Cardiac muscle cell (in vitro differentiated cells and primary cell): ENCODE measurements around the gene HIVEP1. TPM values are rescaled to one million over a fixed set of nuclear protein-coding genes. Genes with fewer than 3 reads are reported as not detected.
A peak's percentile ranks its signal among the peaks of the same experiment; 100 is the strongest.

Source experiments
- DNase-seq, 2 donors: peaks; one replicate each; pipeline versions ENCODE4 v3.0.0 to v3.0.0-alpha.2; 2010 to 2017; ENCODE audit warnings: low read depth in 1 of 2, low spot score in 1 of 2
- H3K27ac ChIP-seq: fragments of 200-600 bp; sonication (generic); 2 replicates; pipeline ENCODE4 v1.5.1; 2016
- H3K27me3 ChIP-seq: fragments of 200-600 bp; sonication (generic); 2 replicates; pipeline ENCODE4 v1.6.0; 2016; ENCODE audit warnings: control low read depth
- H3K36me3 ChIP-seq: fragments of 200-600 bp; sonication (generic); 2 replicates; pipeline ENCODE4 v1.5.1; 2016; ENCODE audit warnings: control low read depth
- H3K4me1 ChIP-seq: fragments of 200-600 bp; sonication (generic); 2 replicates; pipeline ENCODE4 v1.8.1; 2017; ENCODE audit warnings: low read depth, mild to moderate bottlenecking, mixed run types
- H3K4me3 ChIP-seq: fragments of 200-600 bp; sonication (generic); 2 replicates; pipeline ENCODE4 v1.5.1; 2016; ENCODE audit warnings: mild to moderate bottlenecking
- H3K9me3 ChIP-seq: fragments of 200-600 bp; sonication (generic); 2 replicates; pipeline ENCODE4 v1.5.1; 2017; ENCODE audit warnings: low read depth, mild to moderate bottlenecking, control low read depth
- polyA plus RNA-seq: library from polyadenylated mRNA; unstranded; fragments of >200 nt; fragmentation: Nextera tagmentation; extraction: Ambion mirVana; gene quantifications from 2 replicates; pipeline ENCODE4 v1.2.1, GENCODE V29; 2016
- total RNA-seq: library from RNA; depleted of rRNA; stranded (reverse); fragments of >200 nt; gene quantifications from 2 replicates; pipeline ENCODE4 v1.2.3, GENCODE V29; 2016
- TF ChIP-seq, protein P1 (sequence below): IDR thresholded peaks from 2 replicates; pipeline ENCODE4 v1.5.1; 2012; ENCODE audit warnings: low read depth, mild to moderate bottlenecking, low read length

HIVEP1 gene
- total and polyA plus RNA-seq, 2 experiments from 2014 or later, result 5.3 to 20.0 TPM

DNA sequence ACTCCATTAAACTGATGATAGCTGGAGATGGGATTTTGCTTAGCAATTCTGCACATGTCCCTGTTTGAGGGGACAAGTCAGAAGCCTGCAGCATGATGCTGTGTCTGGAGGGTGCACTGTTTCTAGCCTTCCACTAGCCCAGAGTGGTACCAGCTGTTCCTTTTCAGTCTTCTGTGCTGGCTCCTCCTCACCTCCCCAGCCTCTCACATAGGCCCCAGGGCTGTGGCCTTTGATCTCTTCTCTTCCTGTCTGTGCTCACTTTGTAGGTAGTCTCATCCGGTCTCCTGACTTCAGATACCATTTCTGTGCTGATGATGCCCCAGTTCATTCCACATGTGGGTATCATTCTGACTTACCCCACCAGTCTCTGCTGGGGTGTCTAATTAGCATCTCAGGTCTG is 126.3 kb downstream of the HIVEP1 start:
- Histone ChIP-seq H3K36me3 (peaks cover 9% of the 10 kb centered on the region), H3K4me3 (no peak overlapping the region)

DNA sequence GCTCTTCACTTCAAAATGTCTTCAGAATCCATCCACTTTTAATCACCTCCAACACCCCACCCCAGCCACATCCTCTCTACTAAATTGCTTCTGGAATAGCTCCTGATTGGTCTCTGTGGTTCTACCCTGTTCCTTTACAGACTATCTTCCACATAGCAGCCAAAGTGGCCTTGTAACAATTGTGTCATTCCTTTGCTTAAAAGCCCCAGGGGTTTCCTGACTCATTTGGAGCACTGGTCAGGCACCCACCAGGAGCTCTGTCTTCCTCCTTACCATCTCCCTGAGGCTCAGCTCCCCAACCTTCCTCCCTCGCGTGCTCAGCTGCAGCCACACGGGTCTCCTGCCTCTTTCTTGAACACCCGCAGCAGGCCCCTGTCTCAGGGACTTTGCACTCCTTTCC is 126.8 kb downstream of the HIVEP1 start:
- TF ChIP-seq, protein P1, sequence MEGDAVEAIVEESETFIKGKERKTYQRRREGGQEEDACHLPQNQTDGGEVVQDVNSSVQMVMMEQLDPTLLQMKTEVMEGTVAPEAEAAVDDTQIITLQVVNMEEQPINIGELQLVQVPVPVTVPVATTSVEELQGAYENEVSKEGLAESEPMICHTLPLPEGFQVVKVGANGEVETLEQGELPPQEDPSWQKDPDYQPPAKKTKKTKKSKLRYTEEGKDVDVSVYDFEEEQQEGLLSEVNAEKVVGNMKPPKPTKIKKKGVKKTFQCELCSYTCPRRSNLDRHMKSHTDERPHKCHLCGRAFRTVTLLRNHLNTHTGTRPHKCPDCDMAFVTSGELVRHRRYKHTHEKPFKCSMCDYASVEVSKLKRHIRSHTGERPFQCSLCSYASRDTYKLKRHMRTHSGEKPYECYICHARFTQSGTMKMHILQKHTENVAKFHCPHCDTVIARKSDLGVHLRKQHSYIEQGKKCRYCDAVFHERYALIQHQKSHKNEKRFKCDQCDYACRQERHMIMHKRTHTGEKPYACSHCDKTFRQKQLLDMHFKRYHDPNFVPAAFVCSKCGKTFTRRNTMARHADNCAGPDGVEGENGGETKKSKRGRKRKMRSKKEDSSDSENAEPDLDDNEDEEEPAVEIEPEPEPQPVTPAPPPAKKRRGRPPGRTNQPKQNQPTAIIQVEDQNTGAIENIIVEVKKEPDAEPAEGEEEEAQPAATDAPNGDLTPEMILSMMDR, result no peak
- no peak overlapping the region for H3K4me3 ChIP-seq
- H3K36me3 ChIP-seq, result peaks cover 9% of the 10 kb centered on the region

More for the DNA sequence above, 126.3 kb downstream of the HIVEP1 start:
- H3K27me3 ChIP-seq, result no peaks in the 10 kb centered on the region
- H3K9me3 ChIP-seq, result no peaks in the 10 kb centered on the region
- H3K4me1 ChIP-seq, result no peaks in the 10 kb centered on the region
- TF ChIP-seq, protein P1, result no peak
- no peak for DNase-seq
- H3K27ac ChIP-seq, result no peak overlapping the region

DNA sequence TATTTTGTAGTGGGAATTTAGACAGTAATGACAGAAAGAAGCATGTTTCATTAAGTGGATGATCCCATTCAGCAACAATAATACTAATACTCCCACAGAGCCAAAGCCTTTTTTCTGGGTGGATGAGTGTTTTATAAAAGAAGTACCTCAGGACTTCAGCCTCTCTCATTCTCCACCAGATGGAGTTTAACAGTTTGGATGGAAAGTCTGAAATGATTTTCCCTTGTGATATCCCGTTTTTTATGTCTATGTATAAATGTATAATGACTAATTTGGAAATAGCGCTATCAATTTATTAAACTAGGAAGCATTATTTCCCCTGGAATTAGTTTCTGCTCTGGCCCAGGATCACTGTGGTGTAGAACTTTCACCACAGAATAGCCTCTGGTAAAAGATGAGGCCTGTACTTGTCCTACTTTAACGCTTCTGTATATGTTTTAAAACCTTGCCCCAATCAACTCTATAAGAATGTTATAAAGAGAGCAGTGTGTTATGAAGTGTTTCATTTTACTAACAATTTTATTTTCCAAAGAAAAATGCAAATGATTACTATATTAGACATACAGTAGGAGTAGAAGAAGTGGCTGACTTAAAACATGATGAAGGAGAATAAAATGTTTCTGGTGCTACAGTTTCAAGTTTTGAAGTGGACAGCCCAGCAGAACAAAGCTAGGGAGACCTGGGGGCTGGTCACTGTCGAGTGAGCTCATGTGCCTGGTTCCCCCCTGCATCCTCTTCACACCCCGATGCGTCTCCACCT is 135.6 kb downstream of the HIVEP1 start:
- Histone ChIP-seq H3K36me3 (no peaks in the 10 kb centered on the region), H3K9me3 (no peaks in the 10 kb centered on the region), H3K4me3 (no peak overlapping the region), H3K27ac (peak overlapping the region; percentile 9), H3K27me3 (no peaks in the 10 kb centered on the region), H3K4me1 (no peaks in the 10 kb centered on the region)
- DNase-seq, result no peak
- TF ChIP-seq, protein P1, result no peak

More for the DNA sequence above, 126.8 kb downstream of the HIVEP1 start:
- Histone ChIP-seq H3K27me3 (no peaks in the 10 kb centered on the region), H3K27ac (no peak overlapping the region), H3K9me3 (no peaks in the 10 kb centered on the region), H3K4me1 (no peaks in the 10 kb centered on the region)
- no peak for DNase-seq

GRCh38 chr6:12148317-12148801 is 136.2 kb downstream of the HIVEP1 start:
- H3K4me1 ChIP-seq, result no peaks in the 10 kb centered on the region
- TF ChIP-seq, protein P1, result no peak
- DNase-seq, result peak in 1 of 2 donors; percentile 54
- H3K4me3 ChIP-seq, result no peak overlapping the region
- H3K27me3 ChIP-seq, result no peaks in the 10 kb centered on the region
- peak overlapping the region; percentile 9 for H3K27ac ChIP-seq
- H3K36me3 ChIP-seq, result no peaks in the 10 kb centered on the region
- no peaks in the 10 kb centered on the region for H3K9me3 ChIP-seq

DNA sequence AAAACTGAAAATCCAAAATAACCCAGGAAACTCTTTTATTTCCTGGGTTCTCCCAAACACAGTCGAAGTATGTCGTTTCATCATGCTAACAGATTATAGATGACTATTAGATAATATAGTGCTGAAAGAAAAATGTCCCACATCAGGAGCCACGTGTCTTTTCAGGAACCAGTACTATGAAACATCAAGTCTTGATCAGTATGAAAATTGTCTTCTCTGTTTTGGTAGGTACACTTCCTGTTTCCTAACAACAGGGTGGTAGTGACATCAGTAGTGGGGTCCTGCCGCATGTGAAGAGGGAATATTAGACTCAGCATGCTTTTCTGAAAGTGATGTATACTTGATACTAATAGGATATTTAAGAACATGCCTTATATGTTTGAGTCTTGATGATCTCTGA is 136.7 kb downstream of the HIVEP1 start:
- Histone ChIP-seq H3K4me3 (no peak overlapping the region), H3K27me3 (no peaks in the 10 kb centered on the region), H3K27ac (no peak overlapping the region), H3K9me3 (no peaks in the 10 kb centered on the region), H3K4me1 (no peaks in the 10 kb centered on the region), H3K36me3 (no peaks in the 10 kb centered on the region)
- TF ChIP-seq, protein P1, result no peak
- no peak for DNase-seq
